NCI-H2171 (cell line): ENCODE data around the gene BPIFB6.

Experiments
- DNase-seq: peaks from one replicate; lab custom pipeline; 2025; lab: John Stamatoyannopoulos, UW

BPIFB6 gene

DNA sequence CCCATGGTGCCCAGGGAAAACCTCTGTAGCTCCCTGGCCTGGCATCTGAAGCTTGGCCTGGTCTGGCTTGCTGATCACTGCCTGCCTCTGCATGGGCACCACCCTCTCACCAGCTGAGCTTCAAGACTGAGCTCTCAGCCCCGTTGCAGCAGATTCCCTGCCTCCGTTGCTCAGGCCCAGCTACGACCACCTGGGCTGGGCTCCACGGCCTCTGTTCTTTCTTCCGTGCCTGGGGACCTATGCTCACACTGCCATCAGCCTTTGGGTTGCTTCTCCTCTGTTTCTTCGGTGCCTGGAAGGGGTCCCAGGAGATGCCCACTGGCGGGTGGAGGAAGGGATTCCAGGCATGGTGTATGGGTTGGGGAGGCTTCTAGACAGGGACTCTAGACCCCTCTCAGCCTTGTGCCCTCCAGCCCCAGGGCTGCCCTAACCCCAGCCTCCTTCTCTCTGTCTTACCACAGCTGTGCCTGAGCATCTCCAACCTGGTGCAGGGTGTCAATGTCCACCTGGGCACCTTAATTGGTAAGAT lies 14.8 kb upstream of the BPIFB6 start:
- DNase-seq: no peak

DNA sequence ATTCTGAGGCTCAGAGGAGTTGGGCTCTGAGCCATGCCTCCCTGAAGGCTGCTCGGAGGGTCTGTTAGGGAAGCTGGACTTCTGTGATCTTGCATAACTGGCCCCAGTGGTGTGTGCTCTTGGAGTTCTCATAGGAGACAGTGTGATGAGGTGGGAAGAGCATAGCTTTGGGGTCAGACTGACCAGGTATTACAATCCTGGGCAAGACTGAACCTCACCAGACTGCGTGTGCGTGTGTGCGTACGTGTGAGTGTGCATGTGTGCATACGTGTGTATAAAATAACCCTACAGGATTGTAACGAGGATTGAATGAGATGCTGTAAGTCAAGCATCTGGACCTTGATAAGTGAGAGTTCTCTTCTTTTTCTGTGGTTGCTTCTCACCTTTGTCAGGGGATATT lies 13.9 kb upstream of the BPIFB6 start:
- DNase-seq: no peak

GRCh38 chr20:33018169-33018931 lies 13.1 kb upstream of the BPIFB6 start:
- no peak for DNase-seq

DNA sequence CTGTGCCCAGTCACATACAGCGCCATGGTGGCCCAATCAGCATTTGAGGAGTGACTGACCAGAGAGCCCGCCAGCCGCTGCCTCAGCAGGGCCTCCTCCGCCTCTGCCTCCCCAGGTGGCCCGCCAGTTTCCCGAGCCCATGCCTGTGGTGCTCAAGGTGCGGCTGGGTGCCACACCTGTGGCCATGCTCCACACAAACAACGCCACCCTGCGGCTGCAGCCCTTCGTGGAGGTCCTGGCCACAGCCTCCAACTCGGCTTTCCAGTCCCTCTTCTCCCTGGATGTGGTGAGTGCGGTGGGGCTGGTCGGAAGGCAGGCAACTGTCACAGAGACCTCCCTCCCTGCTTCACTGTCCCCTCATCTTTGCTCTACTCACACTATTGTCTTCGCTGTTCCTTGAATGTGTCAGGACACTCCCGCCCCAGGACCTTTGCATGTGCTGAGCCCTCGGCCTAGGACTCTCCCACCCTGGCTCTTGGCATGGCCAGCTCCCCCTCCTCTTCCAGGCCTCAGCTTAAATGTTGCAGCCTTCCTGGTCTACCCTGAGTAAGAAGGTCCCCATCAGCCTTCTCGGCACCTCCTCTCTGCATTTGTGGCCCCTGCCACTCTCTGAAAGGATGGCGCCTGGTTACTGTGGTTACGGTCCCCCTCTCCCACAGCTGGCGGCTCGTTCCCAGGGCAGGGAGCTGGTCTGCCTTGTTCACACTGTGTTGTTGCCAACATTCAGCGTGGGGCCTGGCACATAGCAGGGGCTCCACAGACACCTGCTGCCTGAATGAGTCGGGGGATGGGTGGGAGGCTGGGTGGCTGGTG lies 11.8 kb upstream of the BPIFB6 start:
- no peak for DNase-seq

- DNase-seq: no peak
Observed at GRCh38 chr20:33020278-33021161, 10.9 kb upstream of the BPIFB6 start.

DNA sequence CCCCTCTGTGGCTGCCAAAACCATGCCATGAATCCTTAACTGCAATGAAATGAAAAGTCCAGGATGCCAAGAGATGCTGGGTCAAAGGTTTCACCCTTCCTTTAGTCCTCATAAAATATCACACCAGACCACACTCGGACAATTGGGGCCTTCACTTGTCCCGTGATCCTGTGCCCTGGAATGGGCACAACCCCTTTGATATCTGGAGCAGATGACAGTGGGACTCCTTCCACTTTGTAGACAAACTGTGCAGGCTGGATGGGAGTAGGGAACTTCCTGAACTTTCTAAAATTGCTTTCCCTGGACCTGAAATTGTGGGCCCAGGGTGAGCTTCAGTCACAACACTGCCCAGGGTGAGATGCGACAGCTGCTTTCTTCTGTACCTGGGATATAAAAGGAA lies 9.6 kb upstream of the BPIFB6 start:
- no peak for DNase-seq

- no peak for DNase-seq
Observed at GRCh38 chr20:33022289-33022688, 9.2 kb upstream of the BPIFB6 start.

DNA sequence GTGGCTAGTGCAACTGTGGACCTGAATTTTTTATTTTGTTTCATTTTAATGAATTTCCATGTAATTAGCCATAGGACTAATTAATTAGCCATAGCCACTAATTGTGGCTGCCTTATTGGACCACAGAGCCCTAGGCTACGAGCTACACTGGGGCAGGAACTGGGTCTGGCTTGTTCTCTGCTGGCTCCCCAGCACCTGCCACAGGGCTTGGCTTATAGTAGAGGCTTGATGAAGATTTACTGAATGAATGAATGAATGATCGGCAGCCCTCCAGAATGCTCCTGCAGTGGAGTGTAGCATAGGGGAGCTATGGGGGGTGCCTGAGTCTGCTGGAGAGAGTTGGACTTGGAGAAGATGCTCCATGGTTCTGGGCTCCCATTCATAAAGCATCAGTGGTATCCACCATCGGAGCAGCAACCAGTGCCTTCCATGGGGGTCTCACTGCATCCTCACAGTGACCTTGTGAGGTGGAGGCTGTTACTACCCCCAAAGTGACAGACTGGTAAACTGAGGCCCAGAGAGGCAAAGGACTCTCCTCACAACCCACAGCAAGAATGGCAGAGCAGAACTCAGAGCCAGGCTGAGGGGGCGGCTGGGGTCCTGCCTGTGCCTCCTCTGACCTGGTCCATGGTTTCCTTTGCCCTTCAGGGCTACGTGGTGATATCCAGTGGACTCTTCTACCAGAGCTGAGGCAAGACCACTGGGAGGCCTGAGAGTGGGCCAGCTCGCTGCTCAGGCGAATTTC lies 8.6 kb upstream of the BPIFB6 start:
- no peak for DNase-seq

DNA sequence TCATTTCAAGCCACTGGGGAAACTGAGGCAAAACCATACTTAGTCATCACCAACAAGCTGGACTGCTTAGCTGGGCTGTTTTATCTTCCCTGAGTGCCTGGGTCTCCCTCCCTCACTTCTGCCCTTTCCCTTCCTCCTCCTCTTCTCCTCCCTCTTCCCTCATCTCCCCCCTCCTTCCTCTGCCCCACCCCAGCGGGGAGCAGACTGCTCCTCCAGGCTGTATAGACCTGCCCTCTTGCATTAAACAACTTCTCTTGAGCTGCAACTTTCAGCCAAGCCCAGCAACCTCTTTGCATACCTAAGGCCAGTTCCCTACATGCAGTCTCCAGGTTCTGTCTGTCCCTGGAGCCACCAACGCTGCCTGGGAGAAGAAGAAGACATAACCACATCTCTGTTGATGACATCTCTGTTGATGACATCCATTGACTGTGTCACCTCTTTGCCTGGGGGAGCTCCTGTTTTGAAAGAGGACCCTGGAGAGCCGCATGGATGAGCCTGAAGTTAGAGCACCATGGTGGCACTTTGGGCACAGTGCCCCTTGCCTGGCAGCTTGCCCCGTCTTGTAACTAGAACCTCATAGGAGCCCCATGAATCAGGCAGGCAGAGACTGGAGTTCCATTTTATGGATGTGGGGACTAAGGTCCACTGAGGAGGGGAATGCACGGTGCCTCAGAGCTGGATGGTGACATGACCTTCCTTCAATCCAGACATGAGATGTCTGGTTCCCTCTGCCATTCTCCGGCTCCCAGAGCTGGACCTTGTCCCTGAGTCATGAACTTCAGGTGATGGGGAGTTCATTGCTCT lies 7.8 kb upstream of the BPIFB6 start:
- DNase-seq: no peak

GRCh38 chr20:33024243-33024560 lies 7.2 kb upstream of the BPIFB6 start:
- no peak for DNase-seq

DNA sequence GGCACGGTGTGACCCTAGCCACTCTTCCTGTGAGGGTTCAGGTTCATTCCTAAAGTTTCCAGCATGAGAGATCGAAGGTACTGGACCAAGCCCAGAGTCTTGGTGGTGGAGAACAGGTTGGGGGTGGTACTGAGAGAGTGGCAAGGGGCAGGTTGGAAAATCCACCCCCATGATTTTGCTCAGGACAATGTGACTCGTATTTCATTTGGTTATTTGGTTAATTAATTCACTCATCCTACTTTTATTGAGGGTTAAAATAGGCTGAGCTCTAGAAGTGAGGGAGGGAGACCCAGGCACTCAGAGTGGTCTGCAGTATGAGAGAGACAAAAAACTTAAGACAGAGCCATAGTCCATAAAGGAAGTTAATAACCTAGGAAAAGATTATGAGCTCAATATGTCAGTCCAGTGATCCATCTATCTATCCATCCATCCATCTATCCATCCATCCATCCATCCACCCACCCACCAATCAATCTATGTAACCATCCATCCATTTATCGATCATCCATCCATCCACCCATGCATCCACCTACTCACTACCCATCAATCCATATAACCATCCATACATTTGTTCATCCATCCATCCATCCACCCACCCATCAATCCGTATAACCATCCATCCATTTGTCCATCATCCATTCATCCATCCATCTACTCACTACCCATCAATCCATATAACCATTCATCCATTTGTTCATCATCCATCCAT lies 6.7 kb upstream of the BPIFB6 start:
- no peak for DNase-seq

DNA sequence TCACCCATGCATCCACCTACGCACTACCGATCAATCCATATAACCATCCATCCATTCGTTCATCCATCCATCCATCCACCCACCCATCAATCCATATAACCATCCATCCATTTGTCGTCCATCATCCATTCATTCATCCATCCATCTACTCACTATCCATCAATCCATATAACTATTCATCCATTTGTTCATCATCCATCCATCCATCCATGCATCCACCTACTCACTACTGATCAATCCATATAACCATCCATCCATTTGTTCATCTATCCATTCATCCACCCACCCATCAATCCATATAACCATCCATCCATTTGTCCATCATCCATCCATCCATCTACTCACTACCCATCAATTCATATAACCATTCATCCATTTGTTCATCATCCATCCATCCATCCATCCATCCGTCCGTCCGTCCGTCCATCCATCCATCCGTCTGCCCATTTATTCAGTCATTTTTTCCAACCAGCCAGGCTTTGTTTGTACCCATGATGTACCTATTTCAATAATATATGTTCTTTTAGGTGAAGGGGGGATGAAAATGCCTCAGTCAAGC lies 6.1 kb upstream of the BPIFB6 start:
- no peak for DNase-seq

DNA sequence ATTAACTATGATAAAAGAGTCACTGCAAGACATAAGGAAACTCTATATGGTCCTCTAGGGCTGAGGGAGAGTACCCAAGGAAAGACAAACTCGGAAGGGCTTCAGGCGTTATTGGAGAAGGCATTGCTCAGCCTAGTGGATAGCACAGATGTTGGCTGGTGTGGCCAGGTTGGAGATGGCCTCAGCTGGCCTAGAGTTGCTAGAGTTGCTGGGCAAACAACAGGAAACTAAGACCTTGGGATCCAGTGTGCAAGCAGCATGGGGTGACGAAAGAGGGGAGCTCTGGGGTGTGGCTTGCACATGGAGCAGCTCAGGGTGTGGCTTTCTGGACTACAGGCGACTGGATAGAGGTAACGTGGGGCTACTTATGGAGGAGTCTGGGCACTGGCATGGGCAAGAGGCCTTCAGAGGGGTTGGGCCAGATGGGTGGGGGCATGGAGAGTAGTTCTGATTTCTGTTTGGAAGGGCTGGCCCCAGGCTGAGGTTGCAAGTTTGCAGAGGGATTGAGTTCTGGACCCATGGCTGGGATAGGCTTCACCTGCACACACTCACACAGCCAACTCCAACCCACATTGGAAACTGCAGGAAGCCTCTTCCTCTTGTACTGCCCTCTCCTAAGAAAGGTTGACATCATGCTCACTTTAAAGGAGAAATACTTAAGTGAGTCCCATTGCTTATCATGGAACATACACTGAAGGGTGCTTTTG lies 5.2 kb upstream of the BPIFB6 start:
- DNase-seq: no peak

GRCh38 chr20:33026779-33027759 lies 4.4 kb upstream of the BPIFB6 start:
- no peak for DNase-seq

DNA sequence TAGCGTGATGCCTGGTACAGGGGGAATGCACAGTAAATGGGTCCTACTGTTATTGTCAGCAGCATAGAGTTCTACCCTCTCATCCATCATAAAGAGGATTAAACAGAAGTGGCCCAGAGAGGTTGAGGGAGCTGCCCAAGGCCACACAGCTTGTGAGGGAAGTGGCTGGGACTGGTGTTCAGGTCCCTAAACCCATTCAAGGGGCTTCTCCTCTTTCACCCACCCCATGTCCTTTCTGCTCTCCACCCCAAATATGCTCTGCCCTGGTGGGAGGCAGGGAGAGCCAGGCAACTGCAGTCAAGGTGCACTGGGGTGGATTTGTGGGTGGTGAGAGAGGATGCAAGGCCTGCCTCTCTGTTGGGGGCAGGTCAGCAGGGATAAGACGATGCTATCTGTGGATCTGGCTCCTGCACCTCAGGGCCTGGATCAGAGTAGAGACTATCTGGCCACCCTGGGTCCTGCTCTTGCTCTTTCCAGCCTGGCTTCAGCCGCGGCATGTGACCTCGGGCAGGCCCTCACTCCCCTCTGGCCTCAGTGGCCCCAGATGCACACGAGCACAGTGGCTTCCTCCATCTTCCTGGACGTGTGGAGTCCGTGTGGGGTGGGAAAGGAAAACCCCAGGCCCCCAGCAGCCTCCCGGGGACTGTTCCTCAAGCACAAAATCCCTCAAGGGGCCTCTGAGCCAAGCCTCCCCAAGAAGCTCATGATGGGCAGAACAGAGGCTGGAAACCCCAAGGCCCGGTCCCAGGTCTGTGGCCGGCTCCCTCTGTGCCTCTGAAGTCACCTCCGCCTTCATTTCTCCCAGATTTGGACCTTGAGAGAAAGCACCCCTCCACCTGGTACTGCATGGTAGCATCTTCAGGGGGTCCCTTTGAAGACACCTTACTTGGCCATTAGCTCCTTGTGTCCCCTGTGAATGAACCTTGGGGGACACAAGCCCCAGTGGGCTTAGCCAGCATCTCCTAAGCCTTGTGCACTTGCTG lies 3.4 kb upstream of the BPIFB6 start:
- DNase-seq: no peak

GRCh38 chr20:33028875-33029274 lies 2.6 kb upstream of the BPIFB6 start:
- DNase-seq: no peak

GRCh38 chr20:33030076-33030475 lies 1.4 kb upstream of the BPIFB6 start:
- no peak for DNase-seq
